Activated gamma-delta T cell (primary cell): ENCODE measurements around the gene XIAP.
"Not testable (repeated sequence)": the region's sequence is repeated elsewhere in the genome, so short reads cannot be mapped to it uniquely, and the experiment has no call there.

Source experiments
- DNase-seq: peaks from one replicate; lab custom pipeline; 2025; lab: John Stamatoyannopoulos, UW

The XIAP gene

DNA sequence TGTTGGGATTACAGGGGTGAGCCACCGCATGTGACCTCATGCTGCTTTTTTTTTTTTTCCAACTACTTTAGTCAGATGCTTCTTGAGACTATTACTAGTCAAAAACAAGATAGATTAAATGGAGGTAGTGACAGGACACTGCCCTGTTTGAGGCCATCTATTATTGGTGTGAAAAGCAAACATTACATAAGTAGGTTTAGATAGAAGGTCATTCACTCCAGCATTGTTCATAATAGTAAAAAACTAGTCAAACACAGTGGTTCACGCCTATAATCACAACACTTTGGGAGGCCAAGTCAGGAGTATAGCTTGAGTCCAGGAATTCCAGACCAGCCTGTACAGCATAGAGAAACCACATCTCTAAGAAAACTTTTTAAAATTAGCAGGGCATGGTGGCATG is 16.3 kb downstream of the XIAP start:
- DNase-seq, result no peak

- no peak for DNase-seq
Observed at GRCh38 chrX:123876844-123877243, 17.0 kb downstream of the XIAP start.

GRCh38 chrX:123878252-123878721 is 18.4 kb downstream of the XIAP start:
- no peak for DNase-seq

DNA sequence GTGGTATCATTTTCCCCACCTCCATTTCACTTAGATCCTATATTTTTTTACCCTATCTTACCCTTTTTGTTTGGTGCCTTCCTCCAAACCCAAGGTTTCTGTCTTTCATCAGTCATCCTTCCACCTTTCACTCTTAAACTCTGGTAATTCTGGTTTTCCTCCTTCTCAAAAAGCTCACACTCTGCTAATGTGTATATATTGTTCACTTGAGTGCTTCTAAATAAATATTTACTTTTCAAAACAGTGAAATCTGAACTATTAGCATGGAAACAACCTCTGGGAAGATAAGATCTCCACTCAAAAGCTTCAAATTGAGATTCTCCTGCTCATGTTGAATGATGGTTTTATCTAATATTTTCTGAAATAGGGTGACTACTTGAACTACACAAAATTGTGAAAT is 21.5 kb downstream of the XIAP start:
- DNase-seq, result no peak

- DNase-seq, result no peak
Observed at GRCh38 chrX:123882391-123882790, 22.5 kb downstream of the XIAP start.

DNA sequence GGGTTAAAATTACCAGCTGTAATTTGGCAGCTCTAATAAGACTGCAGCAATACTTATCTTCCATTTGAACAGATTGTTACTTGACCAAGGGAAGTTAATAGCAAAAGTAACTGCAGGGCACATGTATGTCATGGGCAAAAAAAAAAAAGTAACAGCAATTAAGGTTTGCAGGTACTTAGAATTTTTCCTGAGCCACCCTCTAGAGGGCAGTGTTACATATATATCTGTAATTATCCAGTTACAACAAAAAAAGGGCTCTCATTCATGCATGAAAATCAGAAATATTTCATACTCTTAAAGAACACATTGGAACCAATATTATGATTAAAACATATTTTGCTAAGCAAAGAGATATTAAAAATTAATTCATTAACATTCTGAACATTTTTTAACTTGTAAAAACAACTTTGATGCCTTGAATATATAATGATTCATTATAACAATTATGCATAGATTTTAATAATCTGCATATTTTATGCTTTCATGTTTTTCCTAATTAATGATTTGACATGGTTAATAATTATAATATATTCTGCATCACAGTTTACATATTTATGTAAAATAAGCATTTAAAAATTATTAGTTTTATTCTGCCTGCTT is 25.1 kb downstream of the XIAP start:
- no peak for DNase-seq

- no peak for DNase-seq
Observed at GRCh38 chrX:123899701-123900100, 39.8 kb downstream of the XIAP start.

GRCh38 chrX:123903261-123903660 is 43.4 kb downstream of the XIAP start:
- DNase-seq, result not testable (repeated sequence)

GRCh38 chrX:123905332-123905731 is 45.5 kb downstream of the XIAP start:
- DNase-seq, result no peak

- DNase-seq, result no peak
Observed at GRCh38 chrX:123906557-123907316, 46.9 kb downstream of the XIAP start.

DNA sequence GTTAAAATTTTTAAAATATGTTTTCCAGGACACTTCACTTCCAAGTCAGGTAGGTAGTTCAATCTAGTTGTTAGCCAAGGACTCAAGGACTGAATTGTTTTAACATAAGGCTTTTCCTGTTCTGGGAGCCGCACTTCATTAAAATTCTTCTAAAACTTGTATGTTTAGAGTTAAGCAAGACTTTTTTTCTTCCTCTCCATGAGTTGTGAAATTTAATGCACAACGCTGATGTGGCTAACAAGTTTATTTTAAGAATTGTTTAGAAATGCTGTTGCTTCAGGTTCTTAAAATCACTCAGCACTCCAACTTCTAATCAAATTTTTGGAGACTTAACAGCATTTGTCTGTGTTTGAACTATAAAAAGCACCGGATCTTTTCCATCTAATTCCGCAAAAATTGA is 49.7 kb downstream of the XIAP start:
- no peak for DNase-seq

GRCh38 chrX:123917069-123917468 is 57.2 kb downstream of the XIAP start:
- no peak for DNase-seq

DNA sequence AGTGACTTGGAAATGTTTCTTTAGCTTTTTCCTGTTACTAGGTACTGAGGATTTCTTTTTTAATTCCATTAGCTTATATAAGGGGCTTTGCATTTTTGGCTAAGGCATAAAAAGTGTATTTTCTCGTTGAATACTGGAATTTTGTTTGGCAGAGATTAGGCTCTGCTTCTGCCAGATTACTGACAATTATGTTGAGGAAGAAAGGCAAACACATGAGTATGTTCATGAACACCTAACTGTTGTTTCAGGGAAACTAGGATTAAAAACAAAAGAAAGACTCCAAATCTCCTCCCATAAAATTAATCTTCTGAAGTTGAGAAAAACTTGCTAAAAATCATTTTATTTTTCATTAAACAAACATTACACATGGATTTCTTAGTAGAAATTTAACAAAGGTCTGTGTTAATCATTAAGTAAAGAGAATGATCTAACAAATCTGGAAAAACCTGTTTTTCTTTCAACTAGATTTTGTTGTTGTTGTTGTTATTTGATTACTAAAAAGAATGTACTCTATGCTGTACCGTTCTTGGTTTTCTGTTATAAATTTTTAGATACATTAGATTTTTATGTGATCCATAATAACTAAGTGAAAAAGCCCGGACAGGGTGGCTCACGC is 58.4 kb downstream of the XIAP start:
- DNase-seq, result no peak

GRCh38 chrX:123920105-123920785 is 60.4 kb downstream of the XIAP start:
- DNase-seq, result no peak

GRCh38 chrX:123923211-123923610 is 63.4 kb downstream of the XIAP start:
- no peak for DNase-seq

- DNase-seq, result no peak
Observed at GRCh38 chrX:123924186-123924585, 64.3 kb downstream of the XIAP start.

DNA sequence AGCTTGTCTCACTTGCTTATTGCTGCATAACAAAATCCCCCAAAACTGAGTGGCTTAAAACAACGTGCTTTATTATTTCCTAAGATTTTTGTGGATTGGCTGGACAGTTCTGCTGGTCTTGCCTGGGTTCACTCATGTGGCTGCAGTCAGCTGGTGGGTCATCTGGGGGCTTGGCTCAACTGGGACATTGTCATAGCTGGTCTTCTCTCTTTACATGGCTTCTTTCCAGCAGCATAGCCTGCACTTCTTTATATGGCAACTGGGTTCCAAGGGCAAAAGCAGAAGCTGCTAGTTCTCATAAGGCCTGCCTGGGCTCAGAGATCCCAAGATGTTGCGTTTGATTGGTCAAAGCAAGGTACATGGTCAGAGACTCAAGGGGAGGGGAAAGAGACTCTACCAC is 68.0 kb downstream of the XIAP start:
- no peak for DNase-seq

- DNase-seq, result not testable (repeated sequence)
Observed at GRCh38 chrX:123932055-123932454, 72.2 kb downstream of the XIAP start.

- no peak for DNase-seq
Observed at GRCh38 chrX:123943074-123943473, 83.2 kb downstream of the XIAP start.

GRCh38 chrX:123943488-123943887 is 83.6 kb downstream of the XIAP start:
- DNase-seq, result no peak

DNA sequence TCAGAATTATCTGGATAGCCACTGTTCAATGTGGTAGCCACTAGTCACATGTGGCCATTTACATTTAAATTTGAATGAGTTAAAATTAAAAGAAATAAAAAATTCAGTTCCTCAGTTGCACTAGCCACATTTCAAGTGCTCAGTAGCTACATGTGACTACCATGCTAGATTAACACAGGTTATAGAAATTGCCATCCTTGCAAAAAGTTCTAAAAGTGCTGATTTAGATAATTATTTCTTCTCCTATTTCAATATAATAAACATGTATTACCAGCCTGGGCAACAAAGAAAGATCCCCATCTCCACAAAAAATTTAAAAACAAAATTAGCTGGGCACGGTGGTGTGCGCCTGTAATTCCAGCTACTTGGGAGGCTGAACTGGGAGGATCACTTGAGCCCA is 90.0 kb downstream of the XIAP start:
- no peak for DNase-seq

DNA sequence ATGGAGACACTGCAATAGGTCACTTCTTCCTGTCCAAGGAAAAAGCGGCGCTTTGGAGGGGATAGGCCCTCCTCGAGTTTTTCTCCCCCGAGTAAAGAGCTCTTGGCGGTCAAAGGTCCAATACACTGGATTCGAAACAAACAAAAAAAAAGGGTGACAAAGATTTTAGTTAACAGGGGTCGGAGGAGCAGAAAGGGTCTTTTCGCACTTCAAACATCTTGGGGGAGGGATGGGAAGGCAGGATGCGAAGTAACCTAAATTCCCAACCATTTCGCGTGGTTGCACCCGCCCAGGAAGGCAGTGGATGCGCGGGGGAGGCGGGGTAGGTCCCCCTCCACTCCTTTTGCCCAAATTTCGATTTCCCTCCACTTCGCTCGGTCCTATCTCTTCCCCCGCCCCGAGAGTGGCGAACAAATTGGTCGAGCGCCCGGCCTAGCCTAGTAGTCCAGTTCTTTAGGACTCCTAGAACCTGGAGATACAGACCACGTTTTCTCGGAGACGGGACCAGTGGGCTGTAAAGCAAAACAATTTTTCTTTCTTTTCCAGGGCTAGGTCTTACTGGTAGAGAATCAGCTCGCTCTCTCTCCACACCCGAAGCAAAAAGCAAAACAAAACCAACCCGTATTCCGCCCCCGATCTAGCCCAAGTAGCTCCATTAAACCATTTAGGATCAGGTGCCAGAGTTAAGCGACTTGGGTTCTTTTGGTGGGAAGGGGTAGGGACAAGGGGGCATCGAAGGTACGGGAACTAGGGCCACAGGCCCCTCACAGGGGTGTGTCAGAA is 99.6 kb downstream of the XIAP start:
- no peak for DNase-seq
